OCI-LY3 (cell line): ENCODE measurements around the gene BAZ1B.
"Not testable (repeated sequence)": the region's sequence is repeated elsewhere in the genome, so short reads cannot be mapped to it uniquely, and the experiment has no call there.

Source experiments
- H2AFZ ChIP-seq: fragments of 200-600, 300-600 bp; shearing (Covaris generic); 2 replicates; pipeline ENCODE4 v1.6.0; 2014; ENCODE audit warnings: antibody characterized with exemption, low read depth, low read length
- H3K27ac ChIP-seq: fragments of 200-600, 300-600 bp; sonication (generic); 2 replicates; pipeline ENCODE4 v1.5.1; 2014; ENCODE audit warnings: mild to moderate bottlenecking, low read length, moderate library complexity, mixed read lengths
- H3K27me3 ChIP-seq: fragments of 200-600, 300-600 bp; sonication (generic); 2 replicates; pipeline ENCODE4 v1.6.1; 2014; ENCODE audit warnings: low read depth, low read length, mixed read lengths
- H3K36me3 ChIP-seq: fragments of 200-600, 300-600 bp; sonication (generic); replicated peaks from 2 replicates; pipeline ENCODE3; 2014; ENCODE audit warnings: low read depth, low read length, mixed read lengths
- H3K4me1 ChIP-seq: fragments of 300-600, 200-600 bp; sonication (generic); 2 replicates; pipeline ENCODE4 v1.6.1; 2014; ENCODE audit warnings: low read length, mixed read lengths
- H3K4me2 ChIP-seq: fragments of 200-600, 300-600 bp; sonication (generic); 2 replicates; pipeline ENCODE4 v1.6.1; 2014; ENCODE audit warnings: low read length, mixed read lengths
- H3K4me3 ChIP-seq: fragments of 300-600, 200-600 bp; sonication (generic); 2 replicates; pipeline ENCODE4 v1.5.1; 2014; ENCODE audit warnings: antibody characterized with exemption, mild to moderate bottlenecking, low read length, moderate library complexity
- H3K79me2 ChIP-seq: fragments of 300-600, 200-600 bp; shearing (Covaris generic); 2 replicates; pipeline ENCODE4 v1.6.1; 2014; ENCODE audit warnings: mild to moderate bottlenecking, low read length, mixed read lengths
- H3K9ac ChIP-seq: fragments of 300-600, 200-600 bp; shearing (Covaris generic); 2 replicates; pipeline ENCODE4 v1.6.0; 2014; ENCODE audit warnings: mild to moderate bottlenecking, low read length, moderate library complexity
- H3K9me3 ChIP-seq: fragments of 200-600, 300-600 bp; shearing (Covaris generic); 2 replicates; pipeline ENCODE4 v1.6.1; 2014; ENCODE audit warnings: low read length, mixed read lengths; ENCODE audit not compliant: insufficient read depth
- H4K20me1 ChIP-seq: fragments of 200-600, 300-600 bp; sonication (generic); 2 replicates; pipeline ENCODE4 v1.6.1; 2016; ENCODE audit warnings: low read length, mixed read lengths; ENCODE audit not compliant: insufficient read depth
- CTCF ChIP-seq: fragments of 200-600, 300-600 bp; sonication (generic); IDR thresholded peaks from 2 replicates; pipeline ENCODE4 v1.5.1; 2014; ENCODE audit warnings: antibody characterized with exemption, low read length, low read depth
- EZH2phosphoT487 ChIP-seq: fragments of 200-600 bp; shearing (Covaris generic); IDR thresholded peaks from 2 replicates; pipeline ENCODE4 v1.6.1; 2018; ENCODE audit warnings: antibody characterized with exemption, mixed run types, low read depth

BAZ1B gene

GRCh38 chr7:73410541-73411131 is 111.5 kb downstream of the BAZ1B start:
- H3K27ac ChIP-seq, H3K79me2 ChIP-seq, H3K4me1 ChIP-seq, H3K4me3 ChIP-seq, H3K9ac ChIP-seq, H3K9me3 ChIP-seq, H3K36me3 ChIP-seq, H3K4me2 ChIP-seq, H4K20me1 ChIP-seq, H3K27me3 ChIP-seq, H2AFZ ChIP-seq: not testable (repeated sequence)

- H3K79me2 ChIP-seq, H3K27ac ChIP-seq, H3K9me3 ChIP-seq, H3K4me1 ChIP-seq, H3K36me3 ChIP-seq, H3K4me2 ChIP-seq, H2AFZ ChIP-seq, H3K4me3 ChIP-seq, H4K20me1 ChIP-seq, H3K9ac ChIP-seq, H3K27me3 ChIP-seq: not testable (repeated sequence)
These were observed 117.2 kb downstream of the BAZ1B start for GRCh38 chr7:73404860-73405259.

- H2AFZ ChIP-seq, H3K4me1 ChIP-seq, H3K79me2 ChIP-seq, H3K9me3 ChIP-seq, H3K9ac ChIP-seq, H3K4me3 ChIP-seq, H3K36me3 ChIP-seq, H3K4me2 ChIP-seq, H3K27ac ChIP-seq, H4K20me1 ChIP-seq, H3K27me3 ChIP-seq: not testable (repeated sequence)
These were observed 122.7 kb downstream of the BAZ1B start for GRCh38 chr7:73399185-73400050.

- H3K36me3 ChIP-seq: no peaks in the 10 kb centered on the region
- no peak overlapping the region for H2AFZ ChIP-seq
- no peaks in the 10 kb centered on the region for H3K79me2 ChIP-seq
- H3K9ac ChIP-seq: no peak overlapping the region
- no peak overlapping the region for H3K4me3 ChIP-seq
- no peaks in the 10 kb centered on the region for H3K9me3 ChIP-seq
- H3K4me1 ChIP-seq: no peaks in the 10 kb centered on the region
- no peak overlapping the region for H3K27ac ChIP-seq
- TF ChIP-seq EZH2phosphoT487: no peak
- no peak for TF ChIP-seq CTCF
- H3K27me3 ChIP-seq: no peaks in the 10 kb centered on the region
- H3K4me2 ChIP-seq: no peak overlapping the region
- no peaks in the 10 kb centered on the region for H4K20me1 ChIP-seq
These were observed 124.4 kb downstream of the BAZ1B start for GRCh38 chr7:73397521-73398281.

- Histone ChIP-seq H3K27ac (no peak overlapping the region), H2AFZ (no peak overlapping the region), H4K20me1 (no peaks in the 10 kb centered on the region), H3K4me2 (no peak overlapping the region), H3K9me3 (no peaks in the 10 kb centered on the region), H3K79me2 (no peaks in the 10 kb centered on the region), H3K27me3 (no peaks in the 10 kb centered on the region), H3K4me3 (no peak overlapping the region), H3K4me1 (no peaks in the 10 kb centered on the region), H3K36me3 (no peaks in the 10 kb centered on the region), H3K9ac (no peak overlapping the region)
- no peak for TF ChIP-seq EZH2phosphoT487
- no peak for TF ChIP-seq CTCF
These were observed 126.3 kb downstream of the BAZ1B start for GRCh38 chr7:73395538-73396503.
